WTC11 (cell line): ENCODE results near the gene ZNF749.

Experiments
- CREB1 ChIP-seq: sonication (generic); formaldehyde crosslinking; IDR thresholded peaks from 2 replicates; pipeline ENCODE4 v1.8.0; 2023; ENCODE audit warnings: mild to moderate bottlenecking, missing genetic modification reagents
- FOXJ3 ChIP-seq: sonication (generic); formaldehyde crosslinking; IDR thresholded peaks from 2 replicates; pipeline ENCODE4 v1.9.0; 2021; ENCODE audit warnings: missing genetic modification reagents, mild to moderate bottlenecking, borderline replicate concordance
- GRHL2 ChIP-seq: fragments of 250-450 bp; sonication (Bioruptor Pico); IDR thresholded peaks from 2 replicates; pipeline ENCODE4 v1.8.0; 2022; ENCODE audit warnings: mild to moderate bottlenecking, moderate library complexity; ENCODE audit not compliant: insufficient replicate concordance, severe bottlenecking
- MXD4 ChIP-seq: fragments of 250-450 bp; sonication (Bioruptor Pico); IDR thresholded peaks from 2 replicates; pipeline ENCODE4 v1.8.0; 2021; ENCODE audit warnings: mild to moderate bottlenecking, moderate library complexity, borderline replicate concordance
- NFE2L1 ChIP-seq: sonication (generic); formaldehyde crosslinking; IDR thresholded peaks from 2 replicates; pipeline ENCODE4 v1.8.1; 2023; ENCODE audit warnings: missing genetic modification reagents
- SMAD3 ChIP-seq: sonication (generic); formaldehyde crosslinking; IDR thresholded peaks from 2 replicates; pipeline ENCODE4 v1.8.0; 2022; ENCODE audit warnings: missing genetic modification reagents, mild to moderate bottlenecking, borderline replicate concordance
- TEAD1 ChIP-seq: sonication (generic); formaldehyde crosslinking; IDR thresholded peaks from 2 replicates; pipeline ENCODE4 v1.8.0; 2022; ENCODE audit warnings: mild to moderate bottlenecking, missing genetic modification reagents
- TEAD4 ChIP-seq: sonication (generic); formaldehyde crosslinking; IDR thresholded peaks from 2 replicates; pipeline ENCODE4 v1.8.0; 2022; ENCODE audit warnings: mild to moderate bottlenecking, missing genetic modification reagents
- ZNF121 ChIP-seq: sonication (generic); formaldehyde crosslinking; IDR thresholded peaks from 2 replicates; pipeline ENCODE4 v1.8.0; 2023; ENCODE audit warnings: missing genetic modification reagents
- TF ChIP-seq, protein P1 (sequence below): fragments of 200-600 bp; IDR thresholded peaks from 2 replicates; pipeline ENCODE4 v1.8.0; 2022; ENCODE audit warnings: antibody characterized with exemption
- TF ChIP-seq, protein P2 (sequence below): fragments of 250-450 bp; sonication (Bioruptor Pico); IDR thresholded peaks from 2 replicates; pipeline ENCODE4 v1.8.0; 2021; ENCODE audit warnings: mild to moderate bottlenecking
- TF ChIP-seq, protein P3 (sequence below): sonication (generic); formaldehyde crosslinking; IDR thresholded peaks from 2 replicates; pipeline ENCODE4 v1.8.1; 2022; ENCODE audit warnings: low read depth, missing genetic modification reagents, borderline replicate concordance

DNA sequence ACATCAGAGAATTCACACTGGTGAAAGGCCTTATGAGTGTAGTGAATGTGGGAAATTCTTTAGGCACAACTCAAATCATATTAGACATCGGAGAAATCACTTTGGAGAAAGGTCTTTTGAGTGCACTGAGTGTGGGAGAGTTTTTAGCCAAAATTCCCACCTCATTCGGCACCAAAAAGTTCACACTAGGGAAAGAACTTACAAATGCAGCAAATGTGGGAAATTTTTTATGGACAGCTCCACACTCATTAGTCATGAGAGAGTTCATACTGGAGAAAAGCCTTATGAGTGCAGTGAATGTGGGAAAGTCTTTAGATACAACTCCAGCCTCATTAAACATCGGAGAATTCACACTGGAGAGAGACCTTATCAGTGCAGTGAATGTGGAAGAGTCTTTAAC, 14.1 kb upstream of the ZNF749 start:
- TF ChIP-seq CREB1 (CRISPR knock-in tag), result no peak
- TF ChIP-seq, protein P1, sequence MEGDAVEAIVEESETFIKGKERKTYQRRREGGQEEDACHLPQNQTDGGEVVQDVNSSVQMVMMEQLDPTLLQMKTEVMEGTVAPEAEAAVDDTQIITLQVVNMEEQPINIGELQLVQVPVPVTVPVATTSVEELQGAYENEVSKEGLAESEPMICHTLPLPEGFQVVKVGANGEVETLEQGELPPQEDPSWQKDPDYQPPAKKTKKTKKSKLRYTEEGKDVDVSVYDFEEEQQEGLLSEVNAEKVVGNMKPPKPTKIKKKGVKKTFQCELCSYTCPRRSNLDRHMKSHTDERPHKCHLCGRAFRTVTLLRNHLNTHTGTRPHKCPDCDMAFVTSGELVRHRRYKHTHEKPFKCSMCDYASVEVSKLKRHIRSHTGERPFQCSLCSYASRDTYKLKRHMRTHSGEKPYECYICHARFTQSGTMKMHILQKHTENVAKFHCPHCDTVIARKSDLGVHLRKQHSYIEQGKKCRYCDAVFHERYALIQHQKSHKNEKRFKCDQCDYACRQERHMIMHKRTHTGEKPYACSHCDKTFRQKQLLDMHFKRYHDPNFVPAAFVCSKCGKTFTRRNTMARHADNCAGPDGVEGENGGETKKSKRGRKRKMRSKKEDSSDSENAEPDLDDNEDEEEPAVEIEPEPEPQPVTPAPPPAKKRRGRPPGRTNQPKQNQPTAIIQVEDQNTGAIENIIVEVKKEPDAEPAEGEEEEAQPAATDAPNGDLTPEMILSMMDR, result no peak
- no peak for TF ChIP-seq TEAD4 (CRISPR knock-in tag)
- TF ChIP-seq, protein P2, sequence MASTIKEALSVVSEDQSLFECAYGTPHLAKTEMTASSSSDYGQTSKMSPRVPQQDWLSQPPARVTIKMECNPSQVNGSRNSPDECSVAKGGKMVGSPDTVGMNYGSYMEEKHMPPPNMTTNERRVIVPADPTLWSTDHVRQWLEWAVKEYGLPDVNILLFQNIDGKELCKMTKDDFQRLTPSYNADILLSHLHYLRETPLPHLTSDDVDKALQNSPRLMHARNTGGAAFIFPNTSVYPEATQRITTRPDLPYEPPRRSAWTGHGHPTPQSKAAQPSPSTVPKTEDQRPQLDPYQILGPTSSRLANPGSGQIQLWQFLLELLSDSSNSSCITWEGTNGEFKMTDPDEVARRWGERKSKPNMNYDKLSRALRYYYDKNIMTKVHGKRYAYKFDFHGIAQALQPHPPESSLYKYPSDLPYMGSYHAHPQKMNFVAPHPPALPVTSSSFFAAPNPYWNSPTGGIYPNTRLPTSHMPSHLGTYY (CRISPR knock-in tag), result no peak
- no peak for TF ChIP-seq NFE2L1 (CRISPR knock-in tag)
- no peak for TF ChIP-seq FOXJ3 (CRISPR knock-in tag)
- no peak for TF ChIP-seq GRHL2 (CRISPR knock-in tag)
- TF ChIP-seq TEAD1 (CRISPR knock-in tag), result no peak
- TF ChIP-seq, protein P3, sequence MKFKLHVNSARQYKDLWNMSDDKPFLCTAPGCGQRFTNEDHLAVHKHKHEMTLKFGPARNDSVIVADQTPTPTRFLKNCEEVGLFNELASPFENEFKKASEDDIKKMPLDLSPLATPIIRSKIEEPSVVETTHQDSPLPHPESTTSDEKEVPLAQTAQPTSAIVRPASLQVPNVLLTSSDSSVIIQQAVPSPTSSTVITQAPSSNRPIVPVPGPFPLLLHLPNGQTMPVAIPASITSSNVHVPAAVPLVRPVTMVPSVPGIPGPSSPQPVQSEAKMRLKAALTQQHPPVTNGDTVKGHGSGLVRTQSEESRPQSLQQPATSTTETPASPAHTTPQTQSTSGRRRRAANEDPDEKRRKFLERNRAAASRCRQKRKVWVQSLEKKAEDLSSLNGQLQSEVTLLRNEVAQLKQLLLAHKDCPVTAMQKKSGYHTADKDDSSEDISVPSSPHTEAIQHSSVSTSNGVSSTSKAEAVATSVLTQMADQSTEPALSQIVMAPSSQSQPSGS (CRISPR knock-in tag), result no peak
- no peak for TF ChIP-seq ZNF121
- TF ChIP-seq MXD4 (CRISPR knock-in tag), result no peak
- TF ChIP-seq SMAD3 (CRISPR knock-in tag), result no peak
